ENCODE data around the gene UVSSA.
"Not testable (repeated sequence)": the region's sequence is repeated elsewhere in the genome, so short reads cannot be mapped to it uniquely, and the experiment has no call there.

Gene UVSSA

GRCh38 chr4:1377606-1378261 lies 30.7 kb downstream of the UVSSA start:
- no peak for DNase-seq (ENCODE audit: low spot score)

DNA sequence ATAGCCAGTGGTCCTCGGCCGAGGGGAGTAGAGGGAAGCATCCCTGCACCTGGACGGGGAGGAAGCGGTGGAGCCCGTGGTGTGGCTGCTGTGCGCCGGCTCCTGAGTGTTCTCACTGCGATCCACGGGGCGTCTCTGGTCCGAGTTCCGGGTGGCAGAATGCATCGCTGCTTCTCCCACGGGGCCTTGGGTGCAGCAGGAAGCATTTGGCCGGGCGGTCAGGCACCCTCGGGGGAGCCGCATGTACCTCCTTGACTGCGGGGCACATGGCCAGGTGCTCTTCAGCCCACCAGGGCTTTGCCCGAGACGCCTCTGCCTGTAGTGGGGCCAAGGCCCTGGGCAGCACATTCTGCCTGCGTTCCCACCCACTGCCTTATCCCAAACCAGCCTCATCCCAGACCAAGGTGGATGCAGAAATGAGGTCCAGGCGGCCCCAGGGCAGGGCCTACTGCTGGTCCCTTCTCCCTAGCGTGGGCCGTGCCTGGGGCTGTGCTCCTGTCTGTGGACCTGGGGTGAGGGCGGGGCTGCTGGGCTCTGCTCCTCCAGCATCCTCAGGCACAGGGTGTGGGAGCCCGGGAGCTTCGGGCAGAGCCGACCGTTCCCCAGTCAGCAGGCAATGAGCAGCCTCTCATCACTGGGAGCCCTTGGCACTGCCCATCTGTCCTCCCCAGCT lies 31.7 kb downstream of the UVSSA start:
- no peak for DNase-seq (ENCODE audit: low spot score)

- no peak for DNase-seq (ENCODE audit: low spot score)
Measured at GRCh38 chr4:1379351-1379781, 32.4 kb downstream of the UVSSA start.

GRCh38 chr4:1379801-1380331 lies 32.9 kb downstream of the UVSSA start:
- DNase-seq (ENCODE audit: low spot score) = no peak

- DNase-seq (ENCODE audit: low spot score) = no peak
Measured at GRCh38 chr4:1380368-1381151, 33.6 kb downstream of the UVSSA start.

GRCh38 chr4:1381181-1381621 lies 34.2 kb downstream of the UVSSA start:
- DNase-seq (ENCODE audit: low spot score) = no peak

DNA sequence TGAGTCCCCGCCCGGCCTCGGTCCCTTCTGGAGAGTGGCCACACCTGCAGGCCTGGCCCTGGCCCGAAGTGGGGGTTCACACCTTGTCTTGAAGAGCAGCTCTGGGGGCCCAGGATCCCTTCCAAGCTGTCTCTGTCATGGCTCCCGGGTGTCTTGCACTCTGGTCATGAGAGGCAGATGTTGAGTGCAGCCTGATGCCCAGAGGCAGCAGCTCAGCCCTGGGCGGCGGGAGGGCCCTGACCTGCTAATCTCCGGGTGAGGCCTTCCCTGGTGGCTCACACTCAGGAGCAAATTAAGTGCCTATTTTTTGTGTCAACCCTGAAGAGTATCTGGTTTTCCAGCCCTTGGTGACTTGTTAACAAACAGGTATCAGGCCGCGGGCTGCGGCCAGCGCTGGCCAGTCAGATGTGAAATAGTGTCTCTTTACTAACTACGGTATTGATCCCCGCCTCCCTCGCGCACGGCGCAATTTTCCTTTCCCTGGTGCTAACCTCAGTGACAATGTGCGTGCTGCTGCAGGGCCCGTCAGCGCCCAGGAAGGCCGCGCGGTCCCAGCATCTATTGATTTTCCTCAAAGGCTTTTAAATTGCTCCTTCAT lies 35.0 kb downstream of the UVSSA start:
- no peak for DNase-seq (ENCODE audit: low spot score)

DNA sequence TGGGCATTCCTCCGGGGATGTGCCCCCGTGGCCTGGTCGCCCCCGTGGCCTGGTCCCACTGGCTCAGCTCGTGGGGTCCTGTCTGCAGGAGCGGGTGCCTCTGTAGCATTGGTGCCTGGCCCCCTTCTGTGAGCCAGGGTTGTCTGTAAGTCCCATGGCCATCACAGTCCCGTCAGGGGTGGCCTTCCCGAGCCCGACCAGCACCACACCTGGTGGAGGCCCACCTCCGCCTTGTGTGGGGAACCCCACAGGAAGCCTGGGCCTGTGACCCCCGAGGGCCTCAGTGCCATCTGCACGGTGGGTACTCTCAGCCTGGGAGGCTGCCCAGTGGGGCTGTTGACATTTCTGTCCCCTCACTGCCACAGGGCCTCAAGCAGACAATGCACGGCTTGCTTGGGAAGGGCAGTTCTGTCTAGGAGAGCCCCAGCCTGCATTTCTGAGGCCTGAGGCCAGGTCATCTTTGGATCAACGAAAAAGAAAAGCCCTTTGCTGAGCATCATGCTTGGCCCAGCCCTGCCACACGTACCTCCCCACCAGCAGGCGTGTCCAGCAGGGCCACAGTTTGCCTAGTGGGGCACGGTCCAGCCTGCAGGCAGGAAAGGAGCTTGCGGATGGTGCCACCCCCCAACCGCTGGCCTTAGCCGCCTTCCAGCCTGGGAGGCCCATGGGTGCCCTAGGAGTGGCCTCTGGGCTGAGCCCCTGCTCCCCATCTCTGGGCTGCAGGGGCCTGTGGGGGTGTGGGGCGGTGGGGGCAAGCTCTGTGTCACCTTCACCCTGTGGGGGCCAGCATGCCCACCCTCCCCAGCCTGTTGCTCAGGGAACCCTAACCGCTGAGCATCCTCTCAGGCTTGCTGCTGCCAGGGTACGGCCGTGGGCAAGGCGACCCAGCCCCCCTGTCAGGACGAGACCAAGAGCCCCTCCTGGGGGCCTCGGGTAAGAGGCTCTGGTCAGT lies 36.0 kb downstream of the UVSSA start:
- no peak for DNase-seq (ENCODE audit: low spot score)

- no peak for DNase-seq (ENCODE audit: low spot score)
Measured at GRCh38 chr4:1383728-1384591, 37.0 kb downstream of the UVSSA start.

DNA sequence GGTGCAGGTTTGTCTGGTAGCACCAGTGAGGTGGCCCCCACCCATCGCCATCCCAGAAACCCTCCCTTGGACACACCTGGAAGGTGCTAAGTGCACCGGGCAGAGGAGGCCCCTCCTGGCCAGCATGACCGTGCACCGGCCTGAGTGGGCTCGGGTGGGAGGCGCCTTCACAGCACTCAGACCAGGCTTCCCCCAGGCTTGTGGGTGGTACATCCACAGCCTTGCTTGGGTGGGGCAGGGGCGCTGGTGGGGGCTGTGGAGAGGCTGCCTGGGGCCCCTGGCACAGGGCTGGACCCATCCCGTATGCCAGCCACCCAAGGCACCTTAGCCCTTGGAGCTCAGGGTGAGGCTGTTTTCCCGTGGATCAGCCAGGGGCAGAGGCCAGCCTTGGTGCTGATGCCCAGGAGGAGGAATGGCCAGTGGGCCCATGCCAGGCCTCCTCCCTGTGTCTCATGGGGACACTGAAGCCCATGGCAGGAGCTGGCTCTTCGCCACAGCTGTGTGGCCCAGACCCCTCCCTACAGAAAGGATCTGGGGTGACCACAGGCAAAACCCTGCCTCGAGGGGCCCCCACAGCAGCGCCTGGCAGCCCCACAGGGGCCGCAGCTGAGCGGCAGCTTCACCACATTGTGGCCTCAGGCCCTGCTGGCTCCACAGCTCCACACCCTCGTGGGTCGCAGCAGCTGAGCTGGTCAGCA lies 37.8 kb downstream of the UVSSA start:
- no peak for DNase-seq (ENCODE audit: low spot score)

GRCh38 chr4:1385373-1386340 lies 38.6 kb downstream of the UVSSA start:
- no peak for DNase-seq (ENCODE audit: low spot score)

DNA sequence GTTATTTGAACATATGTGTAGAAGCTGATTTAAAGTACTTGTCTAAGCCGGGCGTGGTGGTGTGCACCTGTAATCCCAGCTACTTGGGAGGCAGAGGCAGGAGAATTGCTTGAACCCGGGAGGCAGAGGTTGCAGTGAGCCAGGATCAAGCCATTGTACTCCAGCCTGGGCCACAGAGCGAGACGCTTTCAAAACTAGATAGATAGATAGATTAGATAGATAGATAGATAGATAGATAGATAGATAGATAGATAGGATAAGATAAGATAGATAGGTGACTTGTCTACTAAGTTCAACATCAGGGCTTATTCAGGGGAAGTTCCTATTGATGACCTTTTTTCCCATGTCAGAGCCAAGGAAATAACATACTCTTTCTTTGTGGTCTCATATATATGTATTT lies 46.4 kb downstream of the UVSSA start:
- not testable (repeated sequence) for DNase-seq (ENCODE audit: low spot score)

- DNase-seq (ENCODE audit: low spot score) = no peak
Measured at GRCh38 chr4:1393866-1394265, 46.9 kb downstream of the UVSSA start.

DNA sequence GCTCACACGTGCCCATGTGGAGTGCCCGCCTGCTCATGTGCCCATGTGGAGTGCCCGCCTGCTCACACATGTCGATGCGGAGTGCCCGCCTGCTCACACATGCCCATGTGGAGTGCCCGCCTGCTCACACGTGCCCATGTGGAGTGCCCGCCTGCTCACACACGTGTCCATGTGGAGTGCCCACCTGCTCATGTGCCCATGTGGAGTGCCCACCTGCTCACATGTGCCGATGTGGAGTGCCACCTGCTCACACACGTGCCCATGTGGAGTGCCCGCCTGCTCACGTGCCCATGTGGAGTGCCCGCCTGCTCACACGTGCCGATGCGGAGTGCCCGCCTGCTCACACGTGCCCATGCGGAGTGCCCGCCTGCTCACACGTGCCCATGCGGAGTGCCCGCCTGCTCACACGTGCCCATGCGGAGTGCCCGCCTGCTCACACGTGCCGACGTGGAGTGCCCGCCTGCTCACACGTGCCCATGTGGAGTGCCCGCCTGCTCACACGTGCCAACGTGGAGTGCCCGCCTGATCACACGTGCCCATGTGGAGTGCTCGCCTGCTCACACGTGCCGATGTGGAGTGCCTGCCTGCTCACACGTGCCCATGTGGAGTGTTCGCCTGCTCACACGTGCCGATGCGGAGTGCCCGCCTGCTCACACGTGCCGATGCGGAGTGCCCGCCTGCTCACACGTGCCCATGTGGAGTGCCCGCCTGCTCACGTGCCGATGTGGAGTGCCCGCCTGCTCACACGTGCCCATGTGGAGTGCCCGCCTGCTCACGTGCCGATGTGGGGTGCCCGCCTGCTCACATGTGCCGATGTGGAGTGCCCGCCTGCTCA lies 47.8 kb downstream of the UVSSA start:
- not testable (repeated sequence) for DNase-seq (ENCODE audit: low spot score)

- not testable (repeated sequence) for DNase-seq (ENCODE audit: low spot score)
Measured at GRCh38 chr4:1395389-1395820, 48.4 kb downstream of the UVSSA start.

GRCh38 chr4:1395941-1396805 lies 49.2 kb downstream of the UVSSA start:
- DNase-seq (ENCODE audit: low spot score) = no peak
